ENCODE data around the gene ORAI1. TPM values are rescaled to one million over a fixed set of nuclear protein-coding genes. Genes with fewer than 3 reads are reported as not detected.
"Not testable (repeated sequence)": the region's sequence is repeated elsewhere in the genome, so short reads cannot be mapped to it uniquely, and the experiment has no call there.

The ORAI1 gene
- total RNA-seq, 3 donors from 2014 or later (not counting 1 experiment from before 2014, with no cell fraction given), result 64.6 to 74.1 (median 70.8) TPM

- Mint-ChIP-seq H3K27me3 (ENCODE audit: low read depth in 2 of 2) (no peaks in the 10 kb centered on the region), H3K4me3 (peak overlapping the region; percentile 91), H3K27ac (peak overlapping the region; percentile 94), H3K36me3 (no peaks in the 10 kb centered on the region), H3K4me1 (peaks cover 62 to 73% of the 10 kb centered on the region in 2 donors), H3K9me3 (no peaks in the 10 kb centered on the region)
- 58% methylated on average over 5 of the region's 5 CpGs for WGBS (ENCODE audit: insufficient coverage)
- TF ChIP-seq CTCF (IDR thresholded peaks at IDR 0.05), result no peak
- peak in 1 of 2 donors; percentile 32 for DNase-seq
- intact Hi-C loops (cut with micrococcal nuclease), result loop anchor here (5.0 kb wide), 2 partner anchors 96 to 159 kb away; no protein-coding TSS in a partner anchor
- H3K4me1 ChIP-seq (ENCODE audit: control insufficient read depth, insufficient read depth, low read length), result peaks cover 73% of the 10 kb centered on the region
- ATAC-seq, result no peak
- H3K36me3 ChIP-seq (ENCODE audit: control insufficient read depth, insufficient read depth, low read length), result peaks cover 11% of the 10 kb centered on the region
- peak overlapping the region; percentile 99 for H3K27ac ChIP-seq (ENCODE audit: low read length)
- no peaks in the 10 kb centered on the region for H3K27me3 ChIP-seq (ENCODE audit: control insufficient read depth, insufficient read depth, low read length)
- peak overlapping the region; percentile 90 for H3K4me3 ChIP-seq (ENCODE audit: low read length)
- no peaks in the 10 kb centered on the region for H3K9me3 ChIP-seq (ENCODE audit: control insufficient read depth, insufficient read depth, low read length)
Measured at GRCh38 chr12:121628536-121628935, 2.2 kb downstream of the ORAI1 start.

GRCh38 chr12:121630791-121631355 lies 4.5 kb downstream of the ORAI1 start:
- no peak overlapping the region for H3K27ac ChIP-seq (ENCODE audit: low read length)
- intact Hi-C loops (cut with micrococcal nuclease), result no loop called here
- DNase-seq, result no peak
- no peak overlapping the region for H3K4me3 ChIP-seq (ENCODE audit: low read length)
- peaks cover 11% of the 10 kb centered on the region for H3K36me3 ChIP-seq (ENCODE audit: control insufficient read depth, insufficient read depth, low read length)
- ATAC-seq, result no peak
- Mint-ChIP-seq H3K36me3 (no peaks in the 10 kb centered on the region), H3K27ac (peak overlapping the region; percentile 94), H3K4me1 (peaks cover 62 to 71% of the 10 kb centered on the region in 2 donors), H3K4me3 (peak overlapping the region; percentile 55), H3K9me3 (no peaks in the 10 kb centered on the region), H3K27me3 (ENCODE audit: low read depth in 2 of 2) (no peaks in the 10 kb centered on the region)
- H3K9me3 ChIP-seq (ENCODE audit: control insufficient read depth, insufficient read depth, low read length), result no peaks in the 10 kb centered on the region
- peaks cover 74% of the 10 kb centered on the region for H3K4me1 ChIP-seq (ENCODE audit: control insufficient read depth, insufficient read depth, low read length)
- 89% methylated on average over 7 of the region's 7 CpGs for WGBS (ENCODE audit: insufficient coverage)
- no peak for TF ChIP-seq CTCF (IDR thresholded peaks at IDR 0.05)
- no peaks in the 10 kb centered on the region for H3K27me3 ChIP-seq (ENCODE audit: control insufficient read depth, insufficient read depth, low read length)

GRCh38 chr12:121632069-121632970 lies 6.0 kb downstream of the ORAI1 start:
- Mint-ChIP-seq H3K27me3 (ENCODE audit: low read depth in 2 of 2) (no peaks in the 10 kb centered on the region), H3K4me1 (peaks cover 66 to 72% of the 10 kb centered on the region in 2 donors), H3K4me3 (peak overlapping the region; percentile 62), H3K9me3 (no peaks in the 10 kb centered on the region), H3K36me3 (no peaks in the 10 kb centered on the region), H3K27ac (peak overlapping the region; percentile 50 to 94)
- Histone ChIP-seq H3K27me3 (ENCODE audit: control insufficient read depth, insufficient read depth, low read length) (no peaks in the 10 kb centered on the region), H3K4me3 (ENCODE audit: low read length) (no peak overlapping the region), H3K27ac (ENCODE audit: low read length) (no peak overlapping the region), H3K4me1 (ENCODE audit: control insufficient read depth, insufficient read depth, low read length) (peaks cover 87% of the 10 kb centered on the region), H3K9me3 (ENCODE audit: control insufficient read depth, insufficient read depth, low read length) (no peaks in the 10 kb centered on the region), H3K36me3 (ENCODE audit: control insufficient read depth, insufficient read depth, low read length) (peaks cover 11% of the 10 kb centered on the region)
- WGBS (ENCODE audit: insufficient coverage), result 65% methylated on average over 9 of the region's 11 CpGs
- intact Hi-C loops (cut with micrococcal nuclease), result no loop called here
- ATAC-seq (no peak), DNase-seq (no peak)
- no peak for TF ChIP-seq CTCF (IDR thresholded peaks at IDR 0.05)

GRCh38 chr12:121633833-121634196 lies 7.5 kb downstream of the ORAI1 start:
- intact Hi-C loops (cut with micrococcal nuclease); H3K4me3 Mint-ChIP-seq; H3K4me3 ChIP-seq (ENCODE audit: low read length); H3K9me3 ChIP-seq (ENCODE audit: control insufficient read depth, insufficient read depth, low read length); H3K27me3 Mint-ChIP-seq (ENCODE audit: low read depth in 2 of 2); ATAC-seq; H3K27ac ChIP-seq (ENCODE audit: low read length); DNase-seq; H3K27me3 ChIP-seq (ENCODE audit: control insufficient read depth, insufficient read depth, low read length); H3K36me3 Mint-ChIP-seq; H3K27ac Mint-ChIP-seq; H3K9me3 Mint-ChIP-seq: not testable (repeated sequence)
- Histone ChIP-seq H3K36me3 (ENCODE audit: control insufficient read depth, insufficient read depth, low read length) (peaks cover 11% of the 10 kb centered on the region), H3K4me1 (ENCODE audit: control insufficient read depth, insufficient read depth, low read length) (peaks cover 89% of the 10 kb centered on the region)
- no CpG with 5 or more reads among the region's 11 CpGs for WGBS (ENCODE audit: insufficient coverage)
- H3K4me1 Mint-ChIP-seq, result peaks cover 67 to 68% of the 10 kb centered on the region in 2 donors
